Measurements from ENCODE around the gene FAM118A. TPM values are rescaled to one million over a fixed set of nuclear protein-coding genes. Genes with fewer than 3 reads are reported as not detected.

Gene FAM118A
- total RNA-seq, 1 experiment from 2014 or later = 37.9 TPM

- no peak overlapping the region for H3K27ac ChIP-seq (ENCODE audit: insufficient read length, low read depth, low read length)
Observed at GRCh38 chr22:45316796-45317526, 7.2 kb downstream of the FAM118A start.

More at GRCh38 chr22:45316796-45317526, 7.2 kb downstream of the FAM118A start:
- no peak overlapping the region for H2AFZ ChIP-seq (ENCODE audit: low read length)
- no peaks in the 10 kb centered on the region for H3K23me2 ChIP-seq (ENCODE audit: insufficient read length, low read depth, low read length, poor library complexity, severe bottlenecking)
- no peaks in the 10 kb centered on the region for H3K27me3 ChIP-seq (ENCODE audit: insufficient read depth, low read length)
- no peak overlapping the region for H3K14ac ChIP-seq (ENCODE audit: insufficient read depth, low read length)
- H3K4me2 ChIP-seq (ENCODE audit: insufficient read depth, insufficient read length, low read length) = no peak overlapping the region
- H3T11ph ChIP-seq (ENCODE audit: low read length) = no peak overlapping the region
- Mint-ChIP-seq H3K9me3 (no peaks in the 10 kb centered on the region), H3K27me3 (ENCODE audit: low read depth) (no peaks in the 10 kb centered on the region), H3K27ac (peak overlapping the region in 1 of 3 experiments; percentile 74; a peak in 1 of 7 replicates), H3K4me1 (peaks cover 28 to 37% of the 10 kb centered on the region in 2 experiments), H3K4me3 (no peak overlapping the region), H3K36me3 (ENCODE audit: insufficient read depth in 1 of 3, low read depth in 3 of 3) (peaks cover 0 to 6% (median 5%) of the 10 kb centered on the region in 3 experiments; a peak in 1 of 7 replicates)
- peaks cover 4% of the 10 kb centered on the region for H3K79me1 ChIP-seq (ENCODE audit: insufficient read depth, low read depth, low read length, poor library complexity, severe bottlenecking)
- no peak overlapping the region for H2BK15ac ChIP-seq (ENCODE audit: low read depth, low read length)
- H2BK20ac ChIP-seq (ENCODE audit: low read depth, low read length, poor library complexity, severe bottlenecking) = no peak overlapping the region
- H3K23ac ChIP-seq (ENCODE audit: insufficient read length, low read depth, low read length) = no peak overlapping the region
- no peak overlapping the region for H4K8ac ChIP-seq (replicated peaks; ENCODE audit: insufficient read length, low read depth, low read length)
- H4K20me1 ChIP-seq (ENCODE audit: control insufficient read depth, insufficient read depth, insufficient read length) = no peaks in the 10 kb centered on the region
- no peaks in the 10 kb centered on the region for H3K9me3 ChIP-seq (ENCODE audit: control insufficient read depth, low read depth, low read length)
- H3K9ac ChIP-seq (ENCODE audit: extremely low read depth, insufficient read length, low read length) = no peak overlapping the region
- H3K79me2 ChIP-seq (ENCODE audit: insufficient read depth, low read length) = no peaks in the 10 kb centered on the region; the same call in 1 of the 2 replicates
- H4K91ac ChIP-seq (ENCODE audit: insufficient read length, low read depth, low read length) = no peak overlapping the region
- no peak overlapping the region for H2BK12ac ChIP-seq (ENCODE audit: insufficient read length, low read depth, low read length)
- WGBS (ENCODE audit: extremely low coverage, insufficient read length, low lambda C conversion rate) = no CpG with 5 or more reads among the region's 9 CpGs
- no peak for TF ChIP-seq CTCF (conservative IDR thresholded peaks at IDR 0.05)
- no peaks in the 10 kb centered on the region; the same call in 1 of the 2 replicates for H3K4me1 ChIP-seq (ENCODE audit: insufficient read depth, low read length)
- H4K5ac ChIP-seq (ENCODE audit: insufficient read length, low read depth, low read length) = no peak overlapping the region
- no peak overlapping the region for H3K18ac ChIP-seq (ENCODE audit: insufficient read length, low read depth, low read length)
- no peak for DNase-seq
- no peak overlapping the region for H2BK5ac ChIP-seq (ENCODE audit: insufficient read length, low read length)
- no peak overlapping the region for H2BK120ac ChIP-seq (ENCODE audit: low read depth, low read length, poor library complexity, severe bottlenecking)
- no peak overlapping the region for H2AK5ac ChIP-seq (ENCODE audit: insufficient read length, low read length)
- H3K4ac ChIP-seq (ENCODE audit: low read depth, low read length) = no peak overlapping the region
- no peak overlapping the region for H3K56ac ChIP-seq (ENCODE audit: insufficient read length, low read depth, low read length)
